Gastrocnemius medialis (tissue), 4 donors: ENCODE results near the gene PRICKLE3. TPM values are rescaled to one million over a fixed set of nuclear protein-coding genes. Genes with fewer than 3 reads are reported as not detected.
A peak's percentile ranks its signal among the peaks of the same experiment; 100 is the strongest.
"Not testable (repeated sequence)": the region's sequence is repeated elsewhere in the genome, so short reads cannot be mapped to it uniquely, and the experiment has no call there.

ENCODE experiments used
- ATAC-seq, 2 donors: fragments of 150-250 bp; one replicate each; pipeline ENCODE4 v1.9.1; 2016
- DNase-seq, 2 donors: peaks; one replicate each; pipeline ENCODE4 v3.0.0-alpha.2; 2019
- H3K27ac ChIP-seq, 4 donors: fragments of 200-600 bp; sonication (generic); 1 replicate in 1 of 4; 2 replicates in 3 of 4; pipeline ENCODE4 v1.5.1; 2016 to 2018; ENCODE audit warnings: mild to moderate bottlenecking in 2 of 4, moderate library complexity in 1 of 4
- H3K27me3 ChIP-seq, 3 donors: fragments of 200-600 bp; sonication (generic) in 2 of 3; 1 replicate in 1 of 3; 2 replicates in 2 of 3; pipeline versions ENCODE4 v1.5.1 to v1.6.0; 2016 to 2019; ENCODE audit warnings: mild to moderate bottlenecking in 1 of 3, moderate library complexity in 1 of 3
- H3K36me3 ChIP-seq, 2 donors: fragments of 200-600 bp; sonication (generic) in 1 of 2; one replicate each; pipeline ENCODE4 v1.5.1; 2017 to 2018
- H3K4me1 ChIP-seq, 2 donors: fragments of 200-600 bp; sonication (generic) in 1 of 2; one replicate each; pipeline ENCODE4 v1.5.1; 2016 to 2017; ENCODE audit warnings: mild to moderate bottlenecking in 2 of 2
- H3K4me3 ChIP-seq, 4 donors: fragments of 200-600 bp; sonication (generic) in 3 of 4; 1 replicate in 1 of 4; 2 replicates in 3 of 4; pipeline ENCODE4 v1.5.1; 2016 to 2019; ENCODE audit warnings: mild to moderate bottlenecking in 2 of 4
- H3K9me3 ChIP-seq, 3 donors: fragments of 200-600 bp; sonication (generic) in 2 of 3; 1 replicate in 1 of 3; 2 replicates in 2 of 3; pipeline ENCODE4 v1.5.1; 2016 to 2019
- POLR2A ChIP-seq, 2 donors: fragments of 450-650 bp; IDR thresholded peaks; one replicate each; pipeline ENCODE4 v1.6.1; 2017; ENCODE audit warnings: antibody characterized with exemption in 2 of 2, mild to moderate bottlenecking in 2 of 2, moderate library complexity in 2 of 2
- in situ Hi-C, 4 donors: fragments of 200-750 bp; cut with MboI; loops; one replicate each; pipeline versions ENCODE4 v1.15.0 to v1.8.0; 2017; ENCODE audit warnings: low sequenced_read_pairs in 4 of 4
- intact Hi-C: fragments of 100-400 bp; cut with DNase I; formaldehyde crosslinking; loops from one replicate; pipeline ENCODE4 v1.15.1; 2023; ENCODE audit warnings: low total_unique reads
- total RNA-seq, 4 donors: library from RNA; depleted of rRNA; stranded (reverse); fragments of >200 nt; gene quantifications; one replicate each; pipeline versions ENCODE4 v1.1.0 to v1.2.3, GENCODE V29; 2016
- TF ChIP-seq, protein P1 (sequence below), 5 experiments: fragments of 450-650 bp in 3 of 5; fragments of 200-600 bp in 2 of 5; sonication (generic) in 2 of 5; IDR thresholded peaks in 4 of 5; conservative IDR thresholded peaks in 1 of 5; 1 replicate in 4 of 5; 2 replicates in 1 of 5; pipeline ENCODE4 v1.5.1; 2016 to 2019; ENCODE audit warnings: antibody characterized with exemption in 5 of 5, mild to moderate bottlenecking in 3 of 5, moderate library complexity in 3 of 5

PRICKLE3 gene
- total RNA-seq, 4 donors from 2014 or later: 9.1 to 33.1 (median 21.3) TPM

DNA sequence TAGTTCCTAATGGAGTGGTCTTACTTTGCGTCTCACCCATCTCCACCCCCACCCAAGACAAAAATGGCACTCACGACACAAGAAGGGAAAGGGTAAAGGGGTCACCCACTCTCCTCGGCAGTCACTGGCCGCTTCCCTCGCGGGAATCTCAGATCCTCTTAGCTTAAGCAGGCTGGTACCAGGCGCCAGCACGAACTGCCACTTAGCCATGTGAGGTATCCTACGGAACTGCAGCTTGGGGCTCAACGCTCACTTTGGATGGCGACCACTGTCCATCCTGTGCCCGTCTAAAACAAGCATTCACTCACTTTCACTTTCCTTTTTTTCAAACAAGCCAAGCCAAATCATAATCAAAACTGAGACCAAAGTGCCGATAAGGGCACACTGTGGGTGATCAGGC lies 38.2 kb downstream of the PRICKLE3 start:
- no peaks in the 10 kb centered on the region for H3K36me3 ChIP-seq
- no peak for DNase-seq
- H3K4me3 ChIP-seq: no peak overlapping the region
- intact Hi-C loops: loop anchor here (2.0 kb wide), 1 partner anchor 65 kb away; no protein-coding TSS in a partner anchor
- no peaks in the 10 kb centered on the region for H3K9me3 ChIP-seq
- no peak overlapping the region for H3K27ac ChIP-seq
- ATAC-seq: no peak
- in situ Hi-C loops: no loop called here
- TF ChIP-seq POLR2A (IDR thresholded peaks at IDR 0.05): no peak
- TF ChIP-seq, protein P1, sequence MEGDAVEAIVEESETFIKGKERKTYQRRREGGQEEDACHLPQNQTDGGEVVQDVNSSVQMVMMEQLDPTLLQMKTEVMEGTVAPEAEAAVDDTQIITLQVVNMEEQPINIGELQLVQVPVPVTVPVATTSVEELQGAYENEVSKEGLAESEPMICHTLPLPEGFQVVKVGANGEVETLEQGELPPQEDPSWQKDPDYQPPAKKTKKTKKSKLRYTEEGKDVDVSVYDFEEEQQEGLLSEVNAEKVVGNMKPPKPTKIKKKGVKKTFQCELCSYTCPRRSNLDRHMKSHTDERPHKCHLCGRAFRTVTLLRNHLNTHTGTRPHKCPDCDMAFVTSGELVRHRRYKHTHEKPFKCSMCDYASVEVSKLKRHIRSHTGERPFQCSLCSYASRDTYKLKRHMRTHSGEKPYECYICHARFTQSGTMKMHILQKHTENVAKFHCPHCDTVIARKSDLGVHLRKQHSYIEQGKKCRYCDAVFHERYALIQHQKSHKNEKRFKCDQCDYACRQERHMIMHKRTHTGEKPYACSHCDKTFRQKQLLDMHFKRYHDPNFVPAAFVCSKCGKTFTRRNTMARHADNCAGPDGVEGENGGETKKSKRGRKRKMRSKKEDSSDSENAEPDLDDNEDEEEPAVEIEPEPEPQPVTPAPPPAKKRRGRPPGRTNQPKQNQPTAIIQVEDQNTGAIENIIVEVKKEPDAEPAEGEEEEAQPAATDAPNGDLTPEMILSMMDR (IDR thresholded peaks at IDR 0.05 in 4 of 5, conservative IDR thresholded peaks at IDR 0.05 in 1 of 5): no peak
- H3K27me3 ChIP-seq: no peaks in the 10 kb centered on the region
- no peaks in the 10 kb centered on the region for H3K4me1 ChIP-seq

DNA sequence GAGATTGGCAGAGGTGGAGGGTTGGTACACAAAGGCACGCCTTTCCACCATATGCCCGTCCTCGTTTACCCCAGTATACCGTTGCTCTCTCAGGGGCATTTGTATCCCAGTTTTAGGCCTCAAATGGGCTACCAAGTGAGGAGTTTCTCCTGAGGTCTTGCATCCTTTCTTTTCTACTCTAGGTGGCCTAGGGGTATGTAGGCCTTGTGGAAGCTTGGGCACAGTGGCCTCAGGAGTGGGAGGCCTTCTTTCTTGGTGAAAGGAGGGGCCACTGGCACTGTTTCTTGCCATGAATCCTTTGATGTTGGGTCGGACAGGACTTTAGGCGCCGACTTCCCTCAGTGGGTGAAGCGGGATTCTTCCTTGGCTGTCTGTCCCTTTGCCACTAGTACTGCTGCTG lies 38.9 kb downstream of the PRICKLE3 start:
- ATAC-seq: no peak
- Histone ChIP-seq H3K36me3 (no peaks in the 10 kb centered on the region), H3K4me3 (no peak overlapping the region), H3K27ac (no peak overlapping the region), H3K4me1 (no peaks in the 10 kb centered on the region), H3K9me3 (no peaks in the 10 kb centered on the region), H3K27me3 (no peaks in the 10 kb centered on the region)
- intact Hi-C loops (no loop called here), in situ Hi-C loops (no loop called here)
- DNase-seq: no peak
- no peak for TF ChIP-seq POLR2A (IDR thresholded peaks at IDR 0.05)
- TF ChIP-seq, protein P1 (IDR thresholded peaks at IDR 0.05 in 4 of 5, conservative IDR thresholded peaks at IDR 0.05 in 1 of 5): no peak

DNA sequence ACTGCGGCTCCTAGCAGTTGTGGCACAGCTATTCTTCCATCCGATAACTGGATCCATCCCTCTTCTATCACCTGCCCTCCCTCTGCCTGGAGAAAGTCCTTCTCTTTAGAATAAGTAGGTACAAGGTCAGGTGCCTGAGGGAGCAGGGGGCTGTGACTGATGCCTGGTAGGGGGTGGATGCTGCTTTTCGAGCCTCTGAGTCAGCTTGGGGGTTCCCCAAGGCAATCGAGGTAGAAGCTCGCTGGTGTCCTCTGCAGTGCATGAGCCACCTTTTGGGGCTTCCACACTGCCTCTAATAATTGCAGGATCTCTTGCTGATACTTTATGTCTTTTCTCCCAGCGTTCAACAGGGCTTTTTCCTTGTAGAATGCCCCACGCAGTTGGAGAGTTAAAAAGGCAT lies 43.0 kb downstream of the PRICKLE3 start:
- in situ Hi-C loops, H3K4me3 ChIP-seq, ATAC-seq, H3K27ac ChIP-seq, H3K36me3 ChIP-seq, H3K4me1 ChIP-seq, intact Hi-C loops, H3K9me3 ChIP-seq, H3K27me3 ChIP-seq, DNase-seq: not testable (repeated sequence)

DNA sequence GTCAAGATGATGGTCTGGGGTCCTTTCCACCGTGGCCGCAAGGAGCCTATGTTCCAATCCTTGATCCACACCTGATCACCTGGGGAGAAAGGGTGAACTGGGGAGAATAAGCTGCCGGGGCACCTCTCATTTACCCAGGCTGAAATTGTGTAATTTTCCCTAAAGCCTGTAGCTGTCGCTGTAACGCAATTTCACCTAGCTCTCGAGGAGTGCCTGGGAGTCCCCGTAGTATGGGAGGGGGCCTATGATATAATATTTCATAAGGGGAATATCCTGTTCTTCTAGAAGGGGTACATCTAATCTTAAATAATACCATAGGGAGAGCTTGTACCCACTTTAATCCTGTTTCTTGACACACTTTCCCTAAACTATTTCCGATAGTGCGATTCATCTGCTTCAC lies 43.9 kb downstream of the PRICKLE3 start:
- intact Hi-C loops, H3K27me3 ChIP-seq, ATAC-seq, H3K4me1 ChIP-seq, H3K9me3 ChIP-seq, H3K36me3 ChIP-seq, H3K27ac ChIP-seq, DNase-seq, in situ Hi-C loops, H3K4me3 ChIP-seq: not testable (repeated sequence)
- TF ChIP-seq, protein P1 (IDR thresholded peaks at IDR 0.05 in 4 of 5, conservative IDR thresholded peaks at IDR 0.05 in 1 of 5): peak; percentile 25 to 54 (median 28)

DNA sequence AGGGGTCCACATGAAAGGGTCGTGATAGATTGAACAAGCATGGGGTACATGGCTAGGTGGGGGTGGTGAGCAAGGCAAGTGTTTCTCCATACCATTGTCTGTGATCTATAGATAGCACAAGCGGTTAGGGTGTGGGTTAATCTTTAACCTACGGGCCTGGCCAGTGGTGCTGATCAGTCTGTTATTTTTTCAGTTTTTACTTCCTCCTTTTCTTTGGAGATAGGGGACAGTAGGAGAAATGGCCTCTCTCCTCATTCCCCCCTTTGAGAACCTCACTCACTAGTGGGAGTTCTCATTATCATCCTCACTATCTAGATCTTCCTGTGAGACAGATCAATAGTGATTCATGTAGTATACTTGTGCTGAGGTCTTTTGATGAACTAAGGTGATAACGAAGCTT lies 46.5 kb downstream of the PRICKLE3 start:
- no peak overlapping the region for H3K27ac ChIP-seq
- no peak overlapping the region for H3K4me3 ChIP-seq
- H3K36me3 ChIP-seq: no peaks in the 10 kb centered on the region
- ATAC-seq (no peak), DNase-seq (no peak)
- no peaks in the 10 kb centered on the region for H3K4me1 ChIP-seq
- in situ Hi-C loops (no loop called here), intact Hi-C loops (no loop called here)
- no peaks in the 10 kb centered on the region for H3K27me3 ChIP-seq
- no peaks in the 10 kb centered on the region for H3K9me3 ChIP-seq
- TF ChIP-seq POLR2A (IDR thresholded peaks at IDR 0.05): no peak
- TF ChIP-seq, protein P1 (IDR thresholded peaks at IDR 0.05 in 4 of 5, conservative IDR thresholded peaks at IDR 0.05 in 1 of 5): no peak
